8988T (cell line): ENCODE measurements around the gene EMC6.

ENCODE experiments used
- DNase-seq: peaks from one replicate; pipeline ENCODE4 v3.0.0; 2011

Gene EMC6

DNA sequence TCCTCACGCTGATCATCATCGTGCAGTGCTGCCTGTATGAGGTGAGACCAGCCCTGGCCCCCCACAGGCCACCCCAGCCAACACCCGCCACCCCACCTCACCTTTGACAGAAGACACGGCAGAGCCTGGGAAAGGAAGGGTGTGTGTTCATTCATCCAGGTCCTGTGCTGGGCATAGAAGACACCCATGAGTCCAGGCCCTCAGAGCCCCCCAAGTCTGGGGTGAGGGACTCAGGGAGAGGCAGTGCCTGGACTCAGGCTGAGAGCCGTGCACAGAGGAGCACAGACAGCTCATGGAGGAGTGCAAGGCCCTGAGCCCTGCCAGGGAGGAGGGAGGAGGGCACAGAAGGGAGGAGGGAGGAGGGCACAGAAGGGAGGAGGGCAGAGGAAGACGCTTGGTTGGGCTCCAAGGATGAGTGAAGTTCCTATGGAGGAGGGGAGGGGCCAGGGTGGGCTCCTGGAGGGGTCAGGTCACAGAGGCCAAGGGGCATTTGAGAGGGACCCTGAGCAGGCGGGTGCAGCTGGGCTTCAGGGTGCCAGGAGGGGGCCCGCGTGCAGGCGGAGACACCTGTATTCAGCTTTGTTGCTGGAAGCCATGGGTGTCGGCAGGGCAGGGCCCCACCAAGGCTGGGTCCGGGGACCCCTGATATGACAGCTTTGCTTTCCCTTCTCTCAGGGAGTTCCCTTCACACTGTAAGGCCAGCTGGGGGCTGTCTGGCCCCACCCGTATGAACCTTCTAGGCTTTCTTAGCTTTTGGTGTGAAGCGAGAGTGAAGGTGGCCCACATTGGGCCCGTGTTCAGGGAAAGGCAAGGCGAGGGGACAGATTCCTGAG, 11.6 kb upstream of the EMC6 start:
- DNase-seq = no peak

DNA sequence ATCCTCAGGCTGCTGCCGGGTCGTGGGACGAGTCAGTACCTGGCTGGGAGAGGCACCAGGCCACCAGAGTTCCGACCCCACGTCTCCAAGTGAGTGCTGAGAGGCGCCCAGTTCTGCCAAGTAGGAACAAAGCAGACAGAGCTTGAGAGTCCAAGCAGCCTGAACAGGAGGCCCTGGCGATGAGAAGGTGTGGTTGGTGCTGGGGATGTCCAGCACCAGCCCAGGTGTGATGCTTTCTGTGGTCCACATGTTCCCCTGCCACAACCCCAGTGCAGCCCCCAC, 11.1 kb upstream of the EMC6 start:
- no peak for DNase-seq

DNA sequence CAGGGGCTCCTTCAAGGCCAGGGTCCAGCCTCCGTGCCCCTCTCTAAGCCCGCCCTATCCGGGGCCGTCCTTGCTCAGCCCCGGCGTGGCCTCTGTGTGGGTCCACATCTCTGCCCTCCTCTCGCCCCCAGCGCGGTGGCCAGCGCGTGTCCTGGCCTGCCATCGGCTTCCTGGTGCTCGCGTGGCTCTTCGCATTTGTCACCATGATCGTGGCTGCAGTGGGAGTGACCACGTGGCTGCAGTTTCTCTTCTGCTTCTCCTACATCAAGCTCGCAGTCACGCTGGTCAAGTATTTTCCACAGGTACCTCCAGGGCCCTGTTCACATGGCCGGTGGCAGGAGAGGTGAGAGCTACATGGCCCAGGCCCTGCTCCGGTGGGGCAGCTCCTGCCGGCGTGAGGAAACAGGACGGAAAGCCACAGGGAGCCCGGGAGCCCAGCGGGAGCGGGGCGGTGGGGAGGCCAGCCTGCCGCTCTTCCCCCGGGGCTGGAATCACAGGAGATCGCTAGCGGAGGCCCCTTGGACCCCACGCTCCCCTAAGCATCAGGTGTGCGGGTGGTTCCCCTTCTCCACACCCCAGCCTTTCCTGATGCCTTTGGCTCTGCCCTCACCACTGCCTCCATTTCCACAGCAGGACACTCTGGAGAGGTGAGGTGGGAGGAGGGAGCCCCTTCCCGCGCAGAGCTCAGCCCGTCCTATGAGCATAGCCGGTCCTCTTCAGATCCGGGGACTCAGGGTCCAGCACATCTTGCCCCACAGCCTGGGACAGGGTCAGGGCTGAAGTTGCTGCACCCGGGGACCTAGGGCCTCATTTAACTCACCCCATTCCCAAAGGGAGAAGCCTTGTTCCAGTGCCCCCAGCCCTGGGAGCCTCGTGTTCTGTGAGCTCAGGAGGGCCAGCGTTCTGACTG, 10.5 kb upstream of the EMC6 start:
- DNase-seq = no peak

- DNase-seq = no peak
Measured at GRCh38 chr17:3658784-3659449, 9.7 kb upstream of the EMC6 start.

GRCh38 chr17:3659541-3660111, 9.0 kb upstream of the EMC6 start:
- peak; percentile 69 for DNase-seq

DNA sequence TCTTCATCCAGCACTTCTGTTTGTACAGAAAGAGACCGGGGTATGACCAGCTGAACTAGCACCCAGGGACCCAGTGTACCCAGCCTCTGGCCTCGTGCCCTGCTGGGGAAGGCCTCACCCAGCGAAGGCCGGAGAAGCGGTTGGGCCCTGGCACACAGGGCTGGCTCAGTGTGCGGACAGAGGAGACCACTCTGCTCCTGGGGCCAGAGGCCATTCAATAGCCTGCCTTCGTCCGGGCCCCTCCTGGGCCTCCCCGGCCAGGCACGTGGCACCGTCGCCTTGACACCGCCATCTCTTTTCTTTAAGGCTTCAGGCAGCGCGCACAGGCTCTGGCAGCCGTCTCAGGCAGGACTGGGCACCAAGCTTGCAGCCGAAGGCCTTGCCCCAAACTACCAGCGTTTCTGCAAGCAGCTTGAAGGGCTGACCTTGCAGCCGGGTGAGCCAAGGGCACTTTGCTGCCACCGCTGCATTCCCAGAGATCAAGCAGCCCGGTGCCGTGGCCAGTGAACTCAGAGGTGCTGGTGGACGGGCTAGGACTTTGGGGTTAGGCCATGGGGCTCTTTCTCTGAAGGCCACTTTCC, 8.2 kb upstream of the EMC6 start:
- DNase-seq = no peak

DNA sequence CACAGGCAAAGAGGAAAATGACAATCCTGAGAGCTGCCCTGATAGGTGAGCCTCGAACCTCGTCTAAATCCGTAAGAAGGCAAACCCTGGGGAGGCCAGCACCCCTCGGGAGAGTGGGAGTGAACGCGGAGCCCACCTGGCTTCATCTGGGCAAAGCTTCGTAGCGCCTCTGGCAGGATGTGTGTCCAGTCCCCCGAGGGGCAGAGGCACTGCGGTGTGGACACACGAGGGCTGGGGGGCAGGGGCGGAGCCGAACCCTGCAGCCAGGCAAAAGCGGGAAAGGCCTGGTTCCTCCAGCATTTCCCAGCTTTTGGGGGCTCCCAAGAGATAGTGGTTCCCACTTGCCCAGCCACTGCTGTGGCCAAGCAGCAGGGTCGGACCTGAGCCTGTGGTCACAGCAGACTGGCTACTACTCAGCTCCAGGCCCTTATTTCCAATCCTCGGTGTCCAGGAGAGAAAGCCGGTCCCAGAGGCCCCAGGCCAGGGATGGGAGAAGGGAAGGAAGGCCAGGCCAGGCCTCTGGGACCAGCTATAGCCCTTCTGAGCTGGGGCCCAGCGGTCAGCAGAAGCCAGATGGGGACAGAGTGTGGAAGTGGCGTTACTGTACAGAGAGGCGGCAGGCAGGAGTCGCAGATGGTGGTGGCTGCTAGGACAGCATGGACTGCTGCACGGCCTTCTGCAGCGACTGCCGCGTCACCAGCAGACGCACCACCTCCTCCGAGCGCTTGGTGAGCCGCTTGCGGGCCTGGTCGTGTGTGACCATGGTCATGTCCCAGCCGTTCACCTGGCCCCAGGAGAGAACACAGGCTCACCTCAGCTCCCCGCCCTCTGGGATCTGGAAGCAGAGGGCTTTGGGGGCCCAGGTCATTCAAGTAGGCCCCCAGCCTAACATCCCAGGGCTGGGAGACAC, 5.3 kb upstream of the EMC6 start:
- DNase-seq = no peak

DNA sequence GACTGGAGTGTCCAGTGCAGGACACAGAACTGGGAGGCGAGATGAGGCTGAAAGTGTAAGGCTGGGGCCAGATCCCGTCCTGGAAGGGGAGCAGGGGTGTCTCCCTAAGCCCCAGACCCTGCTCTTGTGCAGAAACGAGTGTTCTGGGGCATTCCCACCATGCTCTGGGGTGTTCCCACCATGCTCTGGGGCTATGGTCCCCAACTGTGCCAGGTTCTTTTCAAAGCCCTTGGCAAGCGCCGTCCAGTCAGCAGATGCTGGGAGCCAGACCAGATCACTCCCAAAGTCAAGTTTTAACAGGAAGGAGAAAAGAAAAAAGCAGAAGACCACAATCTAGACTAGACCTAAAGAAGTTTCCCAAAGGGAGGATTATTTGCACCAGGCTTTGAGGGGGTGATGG, 2.8 kb upstream of the EMC6 start:
- DNase-seq = no peak

- DNase-seq = no peak
Measured at GRCh38 chr17:3666516-3666915, 2.1 kb upstream of the EMC6 start.

- peak; percentile 70 for DNase-seq
Measured at GRCh38 chr17:3667366-3668278, 990 bp upstream of the EMC6 start.

GRCh38 chr17:3669085-3669347, 404 bp downstream of the EMC6 start:
- DNase-seq = no peak

- no peak for DNase-seq
Measured at GRCh38 chr17:3669548-3669947, 936 bp downstream of the EMC6 start.

DNA sequence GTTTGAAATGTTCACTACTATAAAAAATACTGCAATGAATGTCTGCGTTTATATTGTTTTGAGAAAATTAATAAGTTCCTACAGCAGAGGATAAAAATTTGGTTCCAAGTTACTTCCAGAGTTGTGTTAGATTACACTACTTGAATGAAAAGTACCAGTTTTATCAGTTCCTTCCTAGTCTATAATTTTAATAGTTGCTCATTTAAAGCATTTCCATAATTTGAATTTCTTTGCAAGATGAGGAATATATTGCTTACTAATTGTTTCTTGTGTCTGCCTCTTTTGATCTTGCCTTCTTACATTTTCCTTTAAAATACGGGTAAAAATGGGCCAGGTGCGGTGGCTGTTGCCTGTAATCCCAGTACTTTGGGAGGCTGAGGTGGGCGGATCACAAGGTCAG, 4.0 kb downstream of the EMC6 start:
- DNase-seq = no peak

- no peak for DNase-seq
Measured at GRCh38 chr17:3675886-3676285, 7.3 kb downstream of the EMC6 start.

GRCh38 chr17:3678095-3678820, 9.6 kb downstream of the EMC6 start:
- DNase-seq = no peak

- no peak for DNase-seq
Measured at GRCh38 chr17:3678821-3679530, 10.4 kb downstream of the EMC6 start.

- no peak for DNase-seq
Measured at GRCh38 chr17:3679531-3680126, 11.0 kb downstream of the EMC6 start.

DNA sequence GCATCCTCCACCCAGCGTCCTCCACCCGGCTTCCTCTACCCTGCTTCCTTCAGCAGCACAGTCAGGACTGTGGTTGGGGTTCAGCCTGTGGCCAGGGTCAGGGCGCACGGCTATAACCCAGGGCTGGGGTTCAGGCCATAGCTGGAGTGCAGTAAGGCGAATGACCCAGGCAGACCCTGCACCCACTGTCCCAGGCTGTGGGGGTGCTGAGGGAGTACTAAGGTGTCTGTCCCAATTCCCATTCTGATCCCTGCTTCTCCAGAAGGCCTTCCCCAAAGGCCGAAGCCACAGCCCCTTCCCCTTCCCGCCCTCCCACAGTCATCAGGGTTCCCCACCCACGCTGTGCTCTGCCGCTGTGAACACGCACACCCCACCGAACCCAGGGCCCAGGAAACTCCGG, 12.4 kb downstream of the EMC6 start:
- no peak for DNase-seq

DNA sequence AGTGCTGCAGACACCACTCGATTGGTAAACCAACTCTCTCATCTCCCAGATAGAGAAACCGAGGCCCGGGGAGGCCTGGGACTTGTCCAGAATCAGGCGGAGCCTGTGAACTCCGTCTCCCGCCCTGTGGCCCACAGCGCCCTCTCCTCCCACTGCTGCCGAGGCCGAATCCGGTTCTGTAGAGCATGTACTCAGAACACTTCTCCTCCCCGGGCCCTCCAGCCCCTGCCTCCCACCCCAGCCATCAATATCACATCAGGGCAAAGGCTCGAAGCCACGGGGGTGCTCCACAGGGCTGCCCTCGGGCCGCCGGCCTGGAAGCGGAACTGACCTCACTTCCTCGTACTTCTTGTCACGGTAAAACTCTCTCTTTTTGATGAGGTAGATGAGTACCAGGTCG, 13.0 kb downstream of the EMC6 start:
- no peak for DNase-seq
